ENCODE measurements around the gene C1GALT1.

The C1GALT1 gene

GRCh38 chr7:7276161-7276560 is 93.8 kb downstream of the C1GALT1 start:
- no peak overlapping the region for H3K4me3 ChIP-seq (ENCODE audit: low read length)
- no peak for DNase-seq (ENCODE audit: low read depth)
- no peak for TF ChIP-seq CTCF (conservative IDR thresholded peaks at IDR 0.05; ENCODE audit: low read depth, low read length)

GRCh38 chr7:7290429-7291122 is 108.2 kb downstream of the C1GALT1 start:
- no peak for DNase-seq (ENCODE audit: low read depth)
- no peak overlapping the region for H3K4me3 ChIP-seq (ENCODE audit: low read length)
- no peak for TF ChIP-seq CTCF (conservative IDR thresholded peaks at IDR 0.05; ENCODE audit: low read depth, low read length)

GRCh38 chr7:7292085-7292484 is 109.7 kb downstream of the C1GALT1 start:
- H3K4me3 ChIP-seq (ENCODE audit: low read length): no peak overlapping the region
- no peak for DNase-seq (ENCODE audit: low read depth)
- TF ChIP-seq CTCF (conservative IDR thresholded peaks at IDR 0.05; ENCODE audit: low read depth, low read length): no peak

GRCh38 chr7:7292608-7293007 is 110.3 kb downstream of the C1GALT1 start:
- no peak overlapping the region for H3K4me3 ChIP-seq (ENCODE audit: low read length)
- no peak for TF ChIP-seq CTCF (conservative IDR thresholded peaks at IDR 0.05; ENCODE audit: low read depth, low read length)
- DNase-seq (ENCODE audit: low read depth): no peak

- TF ChIP-seq CTCF (conservative IDR thresholded peaks at IDR 0.05; ENCODE audit: low read depth, low read length): no peak
- DNase-seq (ENCODE audit: low read depth): no peak
- H3K4me3 ChIP-seq (ENCODE audit: low read length): no peak overlapping the region
Measured at GRCh38 chr7:7293092-7293491, 110.7 kb downstream of the C1GALT1 start.

- no peak for TF ChIP-seq CTCF (conservative IDR thresholded peaks at IDR 0.05; ENCODE audit: low read depth, low read length)
- DNase-seq (ENCODE audit: low read depth): no peak
- H3K4me3 ChIP-seq (ENCODE audit: low read length): no peak overlapping the region
Measured at GRCh38 chr7:7294911-7295310, 112.6 kb downstream of the C1GALT1 start.

All from retinal pigment epithelial cell (primary cell).